GM12878 (cell line): ENCODE results near the gene OXCT1. TPM values are rescaled to one million over a fixed set of nuclear protein-coding genes. Genes with fewer than 3 reads are reported as not detected.

Experiments used
- ATAC-seq: fragments of 200-7000 bp; cut with Tn5 transposase; 3 replicates; pipeline ENCODE4 v1.9.1; 2020; ENCODE audit warnings: mild to moderate bottlenecking, moderate library complexity
- BruUV-seq: library from RNA; stranded (reverse); fragments of 400-500 nt; replicated peaks from 2 replicates; lab custom pipeline; 2021; lab: Mats Ljungman, UMichigan
- CTCF ChIA-PET: fragments of 300-600 bp; sonication (Branson Sonifier 250); formaldehyde crosslinking; extraction: SDS; loops from one replicate; lab custom pipeline; 2021; ENCODE audit warnings: inconsistent platforms; lab: Yijun Ruan, JAX
- POLR2A ChIA-PET: fragments of 350-600 bp; formaldehyde crosslinking; extraction: SDS; loops from one replicate; lab custom pipeline; 2021; ENCODE audit warnings: inconsistent platforms; lab: Charles Lee
- RAD21 ChIA-PET: fragments of 300-600 bp; sonication (Branson Sonifier 250); formaldehyde crosslinking; loops from one replicate; lab custom pipeline; 2023; ENCODE audit warnings: antibody characterized with exemption; ENCODE audit not compliant: unreplicated experiment; lab: Charles Lee
- SMC1A ChIA-PET: fragments of 300-600 bp; sonication (Branson Sonifier 250); formaldehyde crosslinking; loops from one replicate; lab custom pipeline; 2023; ENCODE audit not compliant: unreplicated experiment, uncharacterized antibody; lab: Charles Lee
- DNase-seq: peaks from one replicate; pipeline ENCODE4 v3.0.0-alpha.2; 2011; ENCODE audit warnings: low read depth, low spot score
- FAIRE-seq: peaks from 3 replicates; lab custom pipeline; 2011; peaks lifted over from hg19 to GRCh38; lab: Jason Lieb, UNC
- H2AFZ ChIP-seq: 2 replicates; pipeline ENCODE4 v1.6.0; 2011; ENCODE audit warnings: low read depth, low read length, control low read depth; ENCODE audit not compliant: control insufficient read depth
- H3K27ac ChIP-seq: 2 replicates; pipeline ENCODE4 v1.5.1; 2011; ENCODE audit warnings: control low read depth; ENCODE audit not compliant: control insufficient read depth, insufficient read depth
- H3K27me3 ChIP-seq, 2 experiments: replicated peaks in 1 of 2; 2 replicates each; pipeline versions ENCODE4 v1.6.0 to v1.6.1; 2011; ENCODE audit warnings: low read length in 1 of 2; ENCODE audit not compliant: control insufficient read depth in 2 of 2, insufficient read depth in 2 of 2
- H3K36me3 ChIP-seq, 2 experiments: 2 replicates each; pipeline ENCODE4 v1.5.1; 2011; ENCODE audit warnings: low read length in 1 of 2; ENCODE audit not compliant: control insufficient read depth in 2 of 2, insufficient read depth in 2 of 2
- H3K4me1 ChIP-seq: 2 replicates; pipeline ENCODE4 v1.6.1; 2011; ENCODE audit warnings: mild to moderate bottlenecking, low read length, moderate library complexity, mixed read lengths; ENCODE audit not compliant: control insufficient read depth, insufficient read depth
- H3K4me2 ChIP-seq: 2 replicates; pipeline ENCODE4 v1.6.0; 2011; ENCODE audit warnings: control low read depth; ENCODE audit not compliant: control insufficient read depth, insufficient read depth
- H3K4me3 ChIP-seq: fragments of 200-600 bp; sonication (generic); 2 replicates; pipeline ENCODE4 v1.5.1; 2016
- H3K79me2 ChIP-seq: 2 replicates; pipeline ENCODE4 v1.6.0; 2011; ENCODE audit warnings: low read length; ENCODE audit not compliant: control insufficient read depth, insufficient read depth
- H3K9ac ChIP-seq: 2 replicates; pipeline ENCODE4 v1.8.0; 2011; ENCODE audit warnings: low read length, control low read depth, mixed read lengths; ENCODE audit not compliant: control insufficient read depth, insufficient read depth
- H3K9me3 ChIP-seq: replicated peaks from 3 replicates; pipeline ENCODE4 v1.5.1; 2011; ENCODE audit warnings: mild to moderate bottlenecking, low read length; ENCODE audit not compliant: control insufficient read depth, insufficient read depth
- H4K20me1 ChIP-seq: 2 replicates; pipeline ENCODE4 v1.6.0; 2011; ENCODE audit not compliant: control insufficient read depth, insufficient read depth
- BACH1 ChIP-seq: fragments of 450-650 bp; IDR thresholded peaks from 2 replicates; pipeline ENCODE4 v1.6.1; 2017; ENCODE audit warnings: mild to moderate bottlenecking, borderline replicate concordance
- BMI1 ChIP-seq: fragments of 450-650 bp; IDR thresholded peaks from 2 replicates; pipeline ENCODE4 v1.6.1; 2016; ENCODE audit warnings: mild to moderate bottlenecking, moderate library complexity, borderline replicate concordance
- CHD2 ChIP-seq: IDR thresholded peaks from 2 replicates; pipeline ENCODE4 v1.6.1; 2011; ENCODE audit warnings: low read depth, low read length, improper control_type of control experiment, borderline replicate concordance
- CHD4 ChIP-seq: fragments of 200-600 bp; sonication (generic); IDR thresholded peaks from 2 replicates; pipeline ENCODE4 v1.6.1; 2016; ENCODE audit warnings: mild to moderate bottlenecking
- EP300 ChIP-seq, 2 experiments: fragments of 150-350 bp in 1 of 2; IDR thresholded peaks; 2 replicates each; pipeline ENCODE4 v1.6.1; 2011 to 2012; ENCODE audit warnings: low read depth in 2 of 2, low read length in 2 of 2, borderline replicate concordance in 1 of 2, improper control_type of control experiment in 1 of 2, inconsistent platforms in 1 of 2; ENCODE audit not compliant: control insufficient read depth in 1 of 2
- ETV6 ChIP-seq, 2 experiments: fragments of 450-650 bp in 1 of 2; IDR thresholded peaks in 1 of 2; conservative IDR thresholded peaks in 1 of 2; 2 replicates each; pipeline ENCODE4 v1.6.1; 2014; ENCODE audit warnings: antibody characterized with exemption in 1 of 2, borderline replicate concordance in 1 of 2, low read depth in 1 of 2, mild to moderate bottlenecking in 1 of 2, moderate library complexity in 1 of 2
- GABPA ChIP-seq: IDR thresholded peaks from 2 replicates; pipeline ENCODE4 v1.6.1; 2014; ENCODE audit warnings: antibody characterized with exemption, low read depth, mild to moderate bottlenecking, inconsistent platforms
- LARP7 ChIP-seq: fragments of 450-650 bp; IDR thresholded peaks from 2 replicates; pipeline ENCODE4 v1.6.1; 2017; ENCODE audit warnings: mild to moderate bottlenecking
- RFX5 ChIP-seq: IDR thresholded peaks from 2 replicates; pipeline ENCODE4 v1.6.1; 2011; ENCODE audit warnings: low read depth, low read length, improper control_type of control experiment
- RUNX3 ChIP-seq: IDR thresholded peaks from 2 replicates; pipeline ENCODE4 v1.6.1; 2012; ENCODE audit warnings: low read length, inconsistent platforms
- SIX5 ChIP-seq: IDR thresholded peaks from 2 replicates; pipeline ENCODE4 v1.6.1; 2011; ENCODE audit warnings: mild to moderate bottlenecking, low read depth, low read length, moderate library complexity; ENCODE audit not compliant: severe bottlenecking
- SMC3 ChIP-seq: IDR thresholded peaks from 2 replicates; pipeline ENCODE4 v1.6.1; 2011; ENCODE audit warnings: low read length, improper control_type of control experiment, borderline replicate concordance
- SREBF1 ChIP-seq: IDR thresholded peaks from 2 replicates; pipeline ENCODE4 v1.6.1; 2012; ENCODE audit warnings: mild to moderate bottlenecking, low read length
- SREBF2 ChIP-seq: IDR thresholded peaks from 2 replicates; pipeline ENCODE4 v1.6.1; 2012; ENCODE audit warnings: mild to moderate bottlenecking, low read length
- TARDBP ChIP-seq: IDR thresholded peaks from 2 replicates; pipeline ENCODE4 v1.6.1; 2016; ENCODE audit warnings: borderline replicate concordance
- TCF12 ChIP-seq: IDR thresholded peaks from 2 replicates; pipeline ENCODE4 v1.6.1; 2011; ENCODE audit warnings: low read depth, mild to moderate bottlenecking, low read length
- WGBS: methylation state at CpG from one replicate; pipeline ENCODE4 v1.1.6; 2016; ENCODE audit warnings: low lambda C conversion rate; ENCODE audit not compliant: insufficient replicate concordance, insufficient coverage; ENCODE audit errors: missing lambda C conversion rate; 5-methylcytosine and 5-hydroxymethylcytosine counted together
- in situ Hi-C: fragments of 300-500 bp; cut with MboI; formaldehyde crosslinking; loops from 9 replicates; pipeline ENCODE4 v1.14.3; 2018; ENCODE audit warnings: mixed read lengths
- intact Hi-C: fragments of 100-400 bp; cut with micrococcal nuclease; formaldehyde crosslinking; loops from one replicate; pipeline ENCODE4 v1.14.2; 2022; ENCODE audit not compliant: unreplicated experiment
- polyA plus RNA-seq, 11 experiments: library from polyadenylated mRNA; depleted of rRNA in 4 of 11; unstranded in 6 of 11; stranded (reverse) in 5 of 11; fragments of >200 nt; fragmentation: Nextera tagmentation in 4 of 11; fragmentation: Illumina TruSeq in 1 of 11; extraction: Ambion mirVana in 4 of 11; extraction: Trizol in 1 of 11; gene quantifications; 1 replicate in 1 of 11; 2 replicates in 10 of 11; pipeline versions ENCODE4 v1.2.1 to v1.2.3, GENCODE V29; 2011 to 2016; ENCODE audit warnings: inconsistent platforms in 2 of 11, missing spikeins in 2 of 11, low read depth in 1 of 11
- total RNA-seq, 4 experiments: library from RNA; depleted of rRNA in 3 of 4; stranded (reverse); fragments of >200 nt in 3 of 4; fragmentation: Illumina TruSeq in 1 of 4; extraction: Trizol in 1 of 4; gene quantifications; 2 replicates each; pipeline versions ENCODE4 v1.2.1 to v1.2.3, GENCODE V29; 2013 to 2021
- TF ChIP-seq, protein P1 (sequence below): IDR thresholded peaks from 2 replicates; pipeline ENCODE4 v1.6.1; 2011; ENCODE audit warnings: mild to moderate bottlenecking, low read depth, low read length, moderate library complexity; ENCODE audit not compliant: insufficient replicate concordance
- TF ChIP-seq, protein P2 (sequence below): IDR thresholded peaks from 2 replicates; pipeline ENCODE4 v1.6.1; 2012; ENCODE audit warnings: low read length, inconsistent platforms

Gene OXCT1
- total and polyA plus RNA-seq, 10 of the 15 experiments (the other 5 are each of a cell fraction or from before 2014, with no cell fraction given): 46.9 to 103 (median 70.5) TPM

DNA sequence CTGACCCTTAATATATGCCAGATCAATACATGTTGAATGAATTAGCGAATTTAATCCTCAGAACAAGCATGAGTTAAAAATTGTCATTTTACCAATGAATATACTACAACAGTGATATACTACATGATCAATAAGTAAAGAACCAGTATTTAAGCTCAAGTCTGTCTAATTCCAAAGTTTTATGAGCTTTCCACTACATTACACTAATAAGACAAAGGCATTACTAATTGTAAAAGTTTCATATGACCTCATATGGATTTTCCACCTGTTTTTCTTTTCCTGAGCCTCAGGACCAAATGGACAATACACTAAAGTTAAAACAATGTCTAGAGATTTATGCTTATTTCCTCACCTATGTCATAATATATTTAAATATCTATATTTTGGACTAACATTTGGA, 80.8 kb downstream of the OXCT1 start:
- Histone ChIP-seq H3K4me2 (no peak overlapping the region), H3K27me3 (no peaks in the 10 kb centered on the region), H4K20me1 (no peaks in the 10 kb centered on the region), H3K4me1 (no peaks in the 10 kb centered on the region), H3K27ac (no peak overlapping the region), H3K9ac (no peak overlapping the region), H3K9me3 (no peaks in the 10 kb centered on the region), H3K79me2 (no peaks in the 10 kb centered on the region), H2AFZ (no peak overlapping the region), H3K36me3 (no peaks in the 10 kb centered on the region; a peak in 1 of 4 replicates), H3K4me3 (no peak overlapping the region)
- ATAC-seq (no peak), FAIRE-seq (no peak), DNase-seq (no peak)
- CTCF ChIA-PET: no interaction called here
- SMC1A ChIA-PET: interaction anchor here (1.0 kb wide), 1 partner anchor 8 kb away, joined by 3 read pairs; no protein-coding TSS in a partner anchor
- POLR2A ChIA-PET: no interaction called here
- 100% methylated on average over 1 of the region's 1 CpG for WGBS
- RAD21 ChIA-PET: no interaction called here
- BruUV-seq: no TSS peak
- intact Hi-C loops: no loop called here
- TF ChIP-seq CHD4 (no peak), SREBF2 (no peak), TCF12 (no peak), LARP7 (no peak), RUNX3 (no peak), SREBF1 (no peak), SMC3 (no peak), BACH1 (no peak), RFX5 (no peak), GABPA (no peak), BMI1 (no peak), TARDBP (no peak), SIX5 (no peak), EP300 (IDR thresholded peaks at IDR 0.05; ENCODE audit: borderline replicate concordance in 1 of 2, control insufficient read depth in 1 of 2, low read depth in 2 of 2, low read length in 2 of 2) (no peak), CHD2 (no peak), ETV6 (conservative IDR thresholded peaks at IDR 0.05 in 1 of 2, IDR thresholded peaks at IDR 0.05 in 1 of 2; ENCODE audit: borderline replicate concordance in 1 of 2, low read depth in 1 of 2) (no peak)
- TF ChIP-seq, protein P1, sequence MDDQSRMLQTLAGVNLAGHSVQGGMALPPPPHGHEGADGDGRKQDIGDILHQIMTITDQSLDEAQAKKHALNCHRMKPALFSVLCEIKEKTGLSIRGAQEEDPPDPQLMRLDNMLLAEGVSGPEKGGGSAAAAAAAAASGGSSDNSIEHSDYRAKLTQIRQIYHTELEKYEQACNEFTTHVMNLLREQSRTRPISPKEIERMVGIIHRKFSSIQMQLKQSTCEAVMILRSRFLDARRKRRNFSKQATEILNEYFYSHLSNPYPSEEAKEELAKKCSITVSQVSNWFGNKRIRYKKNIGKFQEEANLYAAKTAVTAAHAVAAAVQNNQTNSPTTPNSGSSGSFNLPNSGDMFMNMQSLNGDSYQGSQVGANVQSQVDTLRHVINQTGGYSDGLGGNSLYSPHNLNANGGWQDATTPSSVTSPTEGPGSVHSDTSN: no peak
- TF ChIP-seq, protein P2, sequence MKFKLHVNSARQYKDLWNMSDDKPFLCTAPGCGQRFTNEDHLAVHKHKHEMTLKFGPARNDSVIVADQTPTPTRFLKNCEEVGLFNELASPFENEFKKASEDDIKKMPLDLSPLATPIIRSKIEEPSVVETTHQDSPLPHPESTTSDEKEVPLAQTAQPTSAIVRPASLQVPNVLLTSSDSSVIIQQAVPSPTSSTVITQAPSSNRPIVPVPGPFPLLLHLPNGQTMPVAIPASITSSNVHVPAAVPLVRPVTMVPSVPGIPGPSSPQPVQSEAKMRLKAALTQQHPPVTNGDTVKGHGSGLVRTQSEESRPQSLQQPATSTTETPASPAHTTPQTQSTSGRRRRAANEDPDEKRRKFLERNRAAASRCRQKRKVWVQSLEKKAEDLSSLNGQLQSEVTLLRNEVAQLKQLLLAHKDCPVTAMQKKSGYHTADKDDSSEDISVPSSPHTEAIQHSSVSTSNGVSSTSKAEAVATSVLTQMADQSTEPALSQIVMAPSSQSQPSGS: no peak
- in situ Hi-C loops: no loop called here
